WTC11 (cell line): ENCODE measurements around the gene TTC28.

Source experiments
- ATF6 ChIP-seq: sonication (generic); formaldehyde crosslinking; IDR thresholded peaks from 2 replicates; pipeline ENCODE4 v1.8.1; 2023; ENCODE audit warnings: mild to moderate bottlenecking, missing genetic modification reagents
- CTCF ChIP-seq: fragments of 200-600 bp; IDR thresholded peaks from 2 replicates; pipeline ENCODE4 v1.8.0; 2022; ENCODE audit warnings: antibody characterized with exemption
- IRF1 ChIP-seq: sonication (generic); formaldehyde crosslinking; IDR thresholded peaks from 2 replicates; pipeline ENCODE4 v1.8.0; 2023; ENCODE audit warnings: missing genetic modification reagents
- JUN ChIP-seq: sonication (generic); formaldehyde crosslinking; IDR thresholded peaks from 2 replicates; pipeline ENCODE4 v1.8.0; 2023; ENCODE audit warnings: mild to moderate bottlenecking, missing genetic modification reagents
- MAX ChIP-seq: sonication (generic); formaldehyde crosslinking; IDR thresholded peaks from 2 replicates; pipeline ENCODE4 v1.8.0; 2022; ENCODE audit warnings: mild to moderate bottlenecking, missing genetic modification reagents
- MXD4 ChIP-seq: fragments of 250-450 bp; sonication (Bioruptor Pico); IDR thresholded peaks from 2 replicates; pipeline ENCODE4 v1.8.0; 2021; ENCODE audit warnings: mild to moderate bottlenecking, moderate library complexity, borderline replicate concordance
- NFATC4 ChIP-seq: fragments of 250-450 bp; sonication (Bioruptor Pico); IDR thresholded peaks from 2 replicates; pipeline ENCODE4 v1.9.0; 2021; ENCODE audit warnings: mild to moderate bottlenecking
- PREB ChIP-seq: sonication (generic); formaldehyde crosslinking; IDR thresholded peaks from 2 replicates; pipeline ENCODE4 v1.8.1; 2022; ENCODE audit warnings: mild to moderate bottlenecking, missing genetic modification reagents, moderate library complexity, borderline replicate concordance
- SMAD4 ChIP-seq: sonication (generic); formaldehyde crosslinking; IDR thresholded peaks from 2 replicates; pipeline ENCODE4 v1.8.0; 2022; ENCODE audit warnings: mild to moderate bottlenecking, missing genetic modification reagents
- TP53 ChIP-seq: sonication (generic); formaldehyde crosslinking; IDR thresholded peaks from 2 replicates; pipeline ENCODE4 v1.8.1; 2023; ENCODE audit warnings: mild to moderate bottlenecking, missing genetic modification reagents
- USF2 ChIP-seq: sonication (generic); formaldehyde crosslinking; IDR thresholded peaks from 2 replicates; pipeline ENCODE4 v1.8.1; 2023; ENCODE audit warnings: mild to moderate bottlenecking, missing genetic modification reagents, moderate library complexity

GRCh38 chr22:28093711-28094110 lies 585.9 kb downstream of the TTC28 start:
- TF ChIP-seq CTCF (no peak), PREB (no peak), NFATC4 (CRISPR knock-in tag) (no peak), SMAD4 (CRISPR knock-in tag) (no peak), MXD4 (CRISPR knock-in tag) (no peak), JUN (CRISPR knock-in tag) (no peak), MAX (CRISPR knock-in tag) (no peak), IRF1 (CRISPR knock-in tag) (no peak), USF2 (CRISPR knock-in tag) (no peak), TP53 (CRISPR knock-in tag) (no peak), ATF6 (no peak)
